Measurements from ENCODE around the gene GFOD1.
A peak's percentile ranks its signal among the peaks of the same experiment; 100 is the strongest.
"Not testable (repeated sequence)": the region's sequence is repeated elsewhere in the genome, so short reads cannot be mapped to it uniquely, and the experiment has no call there.

GFOD1 gene

GRCh38 chr6:13354331-13355042, 132.9 kb downstream of the GFOD1 start:
- DNase-seq (ENCODE audit: low read depth) = peak; percentile 72

- no peak for DNase-seq (ENCODE audit: low read depth)
Measured at GRCh38 chr6:13352165-13352564, 135.2 kb downstream of the GFOD1 start.

- no peak for DNase-seq (ENCODE audit: low read depth)
Measured at GRCh38 chr6:13351271-13351670, 136.1 kb downstream of the GFOD1 start.

- no peak for DNase-seq (ENCODE audit: low read depth)
Measured at GRCh38 chr6:13349811-13350506, 137.4 kb downstream of the GFOD1 start.

- no peak for DNase-seq (ENCODE audit: low read depth)
Measured at GRCh38 chr6:13348334-13349113, 138.9 kb downstream of the GFOD1 start.

- DNase-seq (ENCODE audit: low read depth) = no peak
Measured at GRCh38 chr6:13346245-13346644, 141.2 kb downstream of the GFOD1 start.

GRCh38 chr6:13342414-13343019, 144.9 kb downstream of the GFOD1 start:
- DNase-seq (ENCODE audit: low read depth) = no peak

GRCh38 chr6:13339863-13340630, 147.4 kb downstream of the GFOD1 start:
- no peak for DNase-seq (ENCODE audit: low read depth)

GRCh38 chr6:13338038-13338437, 149.4 kb downstream of the GFOD1 start:
- no peak for DNase-seq (ENCODE audit: low read depth)

GRCh38 chr6:13336553-13336952, 150.8 kb downstream of the GFOD1 start:
- peak; percentile 75 for DNase-seq (ENCODE audit: low read depth)

- peak; percentile 17 for DNase-seq (ENCODE audit: low read depth)
Measured at GRCh38 chr6:13334953-13335352, 152.4 kb downstream of the GFOD1 start.

- DNase-seq (ENCODE audit: low read depth) = no peak
Measured at GRCh38 chr6:13332349-13332706, 155.1 kb downstream of the GFOD1 start.

- peak; percentile 27 for DNase-seq (ENCODE audit: low read depth)
Measured at GRCh38 chr6:13331516-13332348, 155.7 kb downstream of the GFOD1 start.

- no peak for DNase-seq (ENCODE audit: low read depth)
Measured at GRCh38 chr6:13328875-13329183, 158.6 kb downstream of the GFOD1 start.

- peak; percentile 92 for DNase-seq (ENCODE audit: low read depth)
Measured at GRCh38 chr6:13328076-13328874, 159.1 kb downstream of the GFOD1 start, which contains the start of gene TBC1D7. TBC1D7 (minus strand) TSS chr6:13328537; CDS start chr6:13326898, 1,639 bp downstream.

- no peak for DNase-seq (ENCODE audit: low read depth)
Measured at GRCh38 chr6:13327691-13328075, 159.7 kb downstream of the GFOD1 start.

- not testable (repeated sequence) for DNase-seq (ENCODE audit: low read depth)
Measured at GRCh38 chr6:13326031-13326586, 161.3 kb downstream of the GFOD1 start.

- DNase-seq (ENCODE audit: low read depth) = no peak
Measured at GRCh38 chr6:13319891-13320564, 167.4 kb downstream of the GFOD1 start.

- DNase-seq (ENCODE audit: low read depth) = no peak
Measured at GRCh38 chr6:13318821-13319220, 168.6 kb downstream of the GFOD1 start.

Measured in iris pigment epithelial cell (primary cell).